Parathyroid adenoma (tissue), 2 donors: ENCODE measurements around the gene AMOTL1.

Source experiments
- H2AFZ ChIP-seq: fragments of 300-600 bp; sonication (generic); one replicate; pipeline ENCODE4 v1.7.0; 2017; ENCODE audit warnings: antibody characterized with exemption, mild to moderate bottlenecking
- H3K27ac ChIP-seq: fragments of 300-600 bp; sonication (generic); one replicate; pipeline ENCODE4 v1.7.0; 2017
- H3K27me3 ChIP-seq: fragments of 300-600 bp; sonication (generic); one replicate; pipeline ENCODE4 v1.7.0; 2017; ENCODE audit warnings: low read length; ENCODE audit not compliant: control insufficient read depth, insufficient read depth
- H3K36me3 ChIP-seq: fragments of 300-600 bp; sonication (generic); one replicate; pipeline ENCODE4 v1.7.0; 2017; ENCODE audit warnings: low read length; ENCODE audit not compliant: control insufficient read depth, insufficient read depth
- H3K4me1 ChIP-seq: fragments of 300-600 bp; sonication (generic); one replicate; pipeline ENCODE4 v1.7.0; 2017; ENCODE audit warnings: control low read depth
- H3K4me2 ChIP-seq: fragments of 300-600 bp; sonication (generic); one replicate; pipeline ENCODE4 v1.7.0; 2017; ENCODE audit warnings: low read length
- H3K4me3 ChIP-seq: fragments of 300-600 bp; sonication (generic); one replicate; pipeline ENCODE4 v1.7.0; 2017; ENCODE audit warnings: low read depth, low read length
- H3K79me2 ChIP-seq: fragments of 300-600 bp; sonication (generic); one replicate; pipeline ENCODE4 v1.7.0; 2017; ENCODE audit warnings: control low read depth
- H3K9ac ChIP-seq: fragments of 300-600 bp; sonication (generic); one replicate; pipeline ENCODE4 v1.7.0; 2017; ENCODE audit warnings: mild to moderate bottlenecking
- H3K9me3 ChIP-seq: fragments of 300-600 bp; sonication (generic); one replicate; pipeline ENCODE4 v1.7.0; 2017; ENCODE audit warnings: low read length; ENCODE audit not compliant: control insufficient read depth
- CTCF ChIP-seq: fragments of 300-600 bp; sonication (generic); IDR thresholded peaks from one replicate; pipeline ENCODE4 v1.7.0; 2017; ENCODE audit warnings: antibody characterized with exemption, mild to moderate bottlenecking
- donor health status: primary hyperparathyroidism.

The AMOTL1 gene

GRCh38 chr11:94920311-94920710, 152.2 kb downstream of the AMOTL1 start:
- Histone ChIP-seq H3K4me3 (no peak overlapping the region), H3K27ac (no peak overlapping the region), H3K4me2 (no peak overlapping the region), H3K27me3 (no peaks in the 10 kb centered on the region), H3K4me1 (no peaks in the 10 kb centered on the region), H3K9me3 (no peaks in the 10 kb centered on the region), H3K79me2 (no peaks in the 10 kb centered on the region), H3K9ac (no peak overlapping the region), H3K36me3 (no peaks in the 10 kb centered on the region), H2AFZ (no peak overlapping the region)
- TF ChIP-seq CTCF: no peak

- H3K36me3 ChIP-seq: no peaks in the 10 kb centered on the region
- no peaks in the 10 kb centered on the region for H3K27me3 ChIP-seq
- H3K4me2 ChIP-seq: no peak overlapping the region
- no peak overlapping the region for H3K27ac ChIP-seq
- H3K9me3 ChIP-seq: no peaks in the 10 kb centered on the region
- no peak for TF ChIP-seq CTCF
- peaks cover 2% of the 10 kb centered on the region for H3K4me1 ChIP-seq
- no peak overlapping the region for H2AFZ ChIP-seq
- H3K79me2 ChIP-seq: no peaks in the 10 kb centered on the region
- H3K4me3 ChIP-seq: no peak overlapping the region
- no peak overlapping the region for H3K9ac ChIP-seq
Measured at GRCh38 chr11:94922321-94923003, 154.3 kb downstream of the AMOTL1 start.

- Histone ChIP-seq H2AFZ (no peak overlapping the region), H3K36me3 (no peaks in the 10 kb centered on the region), H3K4me1 (peaks cover 2% of the 10 kb centered on the region), H3K4me3 (no peak overlapping the region), H3K4me2 (no peak overlapping the region), H3K27ac (no peak overlapping the region), H3K9me3 (no peaks in the 10 kb centered on the region), H3K27me3 (no peaks in the 10 kb centered on the region), H3K79me2 (no peaks in the 10 kb centered on the region), H3K9ac (no peak overlapping the region)
- TF ChIP-seq CTCF: no peak
Measured at GRCh38 chr11:94923004-94923334, 154.8 kb downstream of the AMOTL1 start.

- no peaks in the 10 kb centered on the region for H3K9me3 ChIP-seq
- H3K27ac ChIP-seq: no peak overlapping the region
- no peak for TF ChIP-seq CTCF
- no peak overlapping the region for H3K4me3 ChIP-seq
- H3K9ac ChIP-seq: no peak overlapping the region
- H3K27me3 ChIP-seq: no peaks in the 10 kb centered on the region
- H3K4me2 ChIP-seq: no peak overlapping the region
- no peaks in the 10 kb centered on the region for H3K79me2 ChIP-seq
- no peaks in the 10 kb centered on the region for H3K36me3 ChIP-seq
- H2AFZ ChIP-seq: no peak overlapping the region
- peaks cover 2% of the 10 kb centered on the region for H3K4me1 ChIP-seq
Measured at GRCh38 chr11:94924171-94924572, 156.0 kb downstream of the AMOTL1 start.

GRCh38 chr11:94924612-94925011, 156.5 kb downstream of the AMOTL1 start:
- Histone ChIP-seq H3K4me1 (peaks cover 2% of the 10 kb centered on the region), H3K9me3 (no peaks in the 10 kb centered on the region), H2AFZ (no peak overlapping the region), H3K27ac (no peak overlapping the region), H3K4me3 (no peak overlapping the region), H3K79me2 (no peaks in the 10 kb centered on the region), H3K4me2 (no peak overlapping the region), H3K36me3 (no peaks in the 10 kb centered on the region), H3K27me3 (no peaks in the 10 kb centered on the region), H3K9ac (no peak overlapping the region)
- TF ChIP-seq CTCF: no peak
